K562 treated with DMSO at 1 percent for 48 hours (cell line): Measurements from ENCODE around the gene PDCD5. TPM values are rescaled to one million over a fixed set of nuclear protein-coding genes. Genes with fewer than 3 reads are reported as not detected.

Experiments
- total RNA-seq: library from RNA; unstranded; fragments of 300-600 nt; gene quantifications from 2 replicates; pipeline ENCODE4 v1.2.3, GENCODE V29; 2022; ENCODE audit warnings: low replicate concordance; ENCODE audit errors: extremely low read depth

Gene PDCD5, protein sequence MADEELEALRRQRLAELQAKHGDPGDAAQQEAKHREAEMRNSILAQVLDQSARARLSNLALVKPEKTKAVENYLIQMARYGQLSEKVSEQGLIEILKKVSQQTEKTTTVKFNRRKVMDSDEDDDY
- not detected in 2 replicates for total RNA-seq

GRCh38 chr19:32580901-32581704, at the start of gene PDCD5:
Gene PDCD5, plus strand, starts transcription at chr19:32581190. Its CDS starts 72 bp downstream, at chr19:32581262.

Other genes with a start within 250 kb of the PDCD5 start
- gene ZNF507, start 235.6 kb upstream of the PDCD5 start, total RNA-seq: not detected in 2 replicates
- gene DPY19L3, start 175.4 kb upstream of the PDCD5 start, total RNA-seq: not detected in 2 replicates
- not detected in 2 replicates for gene ANKRD27, start 94.0 kb downstream of the PDCD5 start, total RNA-seq
- not detected in 2 replicates for gene RGS9BP, start 94.7 kb downstream of the PDCD5 start, total RNA-seq
- not detected in 2 replicates for gene NUDT19, start 110.6 kb downstream of the PDCD5 start, total RNA-seq
- not detected in 2 replicates for gene TDRD12, start 138.6 kb downstream of the PDCD5 start, total RNA-seq